OCI-LY3 (cell line): ENCODE data around the gene MYT1.
A peak's percentile ranks its signal among the peaks of the same experiment; 100 is the strongest.
"Not testable (repeated sequence)": the region's sequence is repeated elsewhere in the genome, so short reads cannot be mapped to it uniquely, and the experiment has no call there.

Source experiments
- H2AFZ ChIP-seq: fragments of 200-600, 300-600 bp; shearing (Covaris generic); 2 replicates; pipeline ENCODE4 v1.6.0; 2014; ENCODE audit warnings: antibody characterized with exemption, low read depth, low read length
- H3K27ac ChIP-seq: fragments of 200-600, 300-600 bp; sonication (generic); 2 replicates; pipeline ENCODE4 v1.5.1; 2014; ENCODE audit warnings: mild to moderate bottlenecking, low read length, moderate library complexity, mixed read lengths
- H3K27me3 ChIP-seq: fragments of 200-600, 300-600 bp; sonication (generic); 2 replicates; pipeline ENCODE4 v1.6.1; 2014; ENCODE audit warnings: low read depth, low read length, mixed read lengths
- H3K36me3 ChIP-seq: fragments of 200-600, 300-600 bp; sonication (generic); replicated peaks from 2 replicates; pipeline ENCODE3; 2014; ENCODE audit warnings: low read depth, low read length, mixed read lengths
- H3K4me1 ChIP-seq: fragments of 300-600, 200-600 bp; sonication (generic); 2 replicates; pipeline ENCODE4 v1.6.1; 2014; ENCODE audit warnings: low read length, mixed read lengths
- H3K4me2 ChIP-seq: fragments of 200-600, 300-600 bp; sonication (generic); 2 replicates; pipeline ENCODE4 v1.6.1; 2014; ENCODE audit warnings: low read length, mixed read lengths
- H3K4me3 ChIP-seq: fragments of 300-600, 200-600 bp; sonication (generic); 2 replicates; pipeline ENCODE4 v1.5.1; 2014; ENCODE audit warnings: antibody characterized with exemption, mild to moderate bottlenecking, low read length, moderate library complexity
- H3K79me2 ChIP-seq: fragments of 300-600, 200-600 bp; shearing (Covaris generic); 2 replicates; pipeline ENCODE4 v1.6.1; 2014; ENCODE audit warnings: mild to moderate bottlenecking, low read length, mixed read lengths
- H3K9ac ChIP-seq: fragments of 300-600, 200-600 bp; shearing (Covaris generic); 2 replicates; pipeline ENCODE4 v1.6.0; 2014; ENCODE audit warnings: mild to moderate bottlenecking, low read length, moderate library complexity
- H3K9me3 ChIP-seq: fragments of 200-600, 300-600 bp; shearing (Covaris generic); 2 replicates; pipeline ENCODE4 v1.6.1; 2014; ENCODE audit warnings: low read length, mixed read lengths; ENCODE audit not compliant: insufficient read depth
- H4K20me1 ChIP-seq: fragments of 200-600, 300-600 bp; sonication (generic); 2 replicates; pipeline ENCODE4 v1.6.1; 2016; ENCODE audit warnings: low read length, mixed read lengths; ENCODE audit not compliant: insufficient read depth
- CTCF ChIP-seq: fragments of 200-600, 300-600 bp; sonication (generic); IDR thresholded peaks from 2 replicates; pipeline ENCODE4 v1.5.1; 2014; ENCODE audit warnings: antibody characterized with exemption, low read length, low read depth

Gene MYT1

GRCh38 chr20:64285579-64286446, 121.6 kb downstream of the MYT1 start:
- TF ChIP-seq CTCF, result peak; percentile 90
- not testable (repeated sequence) for H3K27ac ChIP-seq, H4K20me1 ChIP-seq, H3K4me1 ChIP-seq, H2AFZ ChIP-seq, H3K79me2 ChIP-seq, H3K4me2 ChIP-seq, H3K36me3 ChIP-seq, H3K4me3 ChIP-seq, H3K27me3 ChIP-seq, H3K9ac ChIP-seq, H3K9me3 ChIP-seq

- not testable (repeated sequence) for H3K9me3 ChIP-seq, H3K4me3 ChIP-seq, H3K79me2 ChIP-seq, H3K27me3 ChIP-seq, H2AFZ ChIP-seq, H3K36me3 ChIP-seq, H3K27ac ChIP-seq, H3K4me1 ChIP-seq, H3K9ac ChIP-seq, H3K4me2 ChIP-seq, H4K20me1 ChIP-seq
Observed at GRCh38 chr20:64286447-64287263, 122.4 kb downstream of the MYT1 start.

- H3K4me1 ChIP-seq, H3K9me3 ChIP-seq, H3K36me3 ChIP-seq, H3K27me3 ChIP-seq, H3K4me3 ChIP-seq, H3K79me2 ChIP-seq, H3K4me2 ChIP-seq, H3K9ac ChIP-seq, H2AFZ ChIP-seq, H3K27ac ChIP-seq, H4K20me1 ChIP-seq: not testable (repeated sequence)
Observed at GRCh38 chr20:64287264-64287590, 123.0 kb downstream of the MYT1 start.
